Esophagus muscularis mucosa (tissue), 4 donors: ENCODE data around the gene FGD2.

Source experiments
- EP300 ChIP-seq: sonication (generic); formaldehyde crosslinking; IDR thresholded peaks from one replicate; pipeline ENCODE4 v1.6.1; 2017; ENCODE audit warnings: antibody characterized with exemption
- POLR2AphosphoS5 ChIP-seq, 2 donors: sonication (generic); formaldehyde crosslinking; IDR thresholded peaks; one replicate each; pipeline ENCODE4 v1.6.1; 2017; ENCODE audit warnings: antibody characterized with exemption in 2 of 2
- TF ChIP-seq, protein P1 (sequence below), 3 experiments: fragments of 200-600 bp in 2 of 3; fragments of 450-650 bp in 1 of 3; sonication (generic) in 2 of 3; IDR thresholded peaks; one replicate each; pipeline ENCODE4 v1.5.1; 2017 to 2019; ENCODE audit warnings: antibody characterized with exemption in 3 of 3, mild to moderate bottlenecking in 2 of 3, moderate library complexity in 1 of 3

DNA sequence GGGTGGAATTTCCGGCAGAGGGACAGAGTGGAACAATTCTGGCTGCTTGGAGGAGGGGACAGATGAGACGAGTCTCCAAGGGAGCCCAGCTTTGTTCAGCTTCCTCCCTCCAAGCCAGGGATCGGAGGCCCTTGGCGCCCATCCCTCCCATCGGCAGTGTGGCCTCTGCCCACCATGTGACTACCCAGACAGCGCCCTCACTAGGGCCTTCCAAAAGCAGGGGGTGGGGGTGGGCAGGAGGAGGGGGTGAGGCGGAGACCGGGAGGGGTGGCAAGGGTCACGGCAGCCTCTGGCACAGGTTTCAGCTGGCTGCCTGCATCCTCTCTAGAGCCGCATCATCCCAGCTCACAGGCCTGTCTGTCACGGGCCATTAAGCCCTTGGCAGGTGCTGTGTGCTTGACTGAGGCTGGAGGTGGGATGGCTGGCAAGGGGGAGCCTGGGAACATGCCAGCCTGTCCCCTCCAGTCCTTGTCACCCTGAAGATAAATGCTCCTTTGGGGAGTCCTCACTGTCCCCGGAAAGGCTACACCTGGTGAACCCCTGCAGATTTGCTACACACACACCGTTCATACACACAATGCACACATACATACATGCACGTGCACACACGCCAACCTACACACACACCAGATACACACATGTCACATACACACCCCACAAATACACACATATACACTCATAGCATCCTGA lies 6.2 kb upstream of the FGD2 start:
- TF ChIP-seq, protein P1, sequence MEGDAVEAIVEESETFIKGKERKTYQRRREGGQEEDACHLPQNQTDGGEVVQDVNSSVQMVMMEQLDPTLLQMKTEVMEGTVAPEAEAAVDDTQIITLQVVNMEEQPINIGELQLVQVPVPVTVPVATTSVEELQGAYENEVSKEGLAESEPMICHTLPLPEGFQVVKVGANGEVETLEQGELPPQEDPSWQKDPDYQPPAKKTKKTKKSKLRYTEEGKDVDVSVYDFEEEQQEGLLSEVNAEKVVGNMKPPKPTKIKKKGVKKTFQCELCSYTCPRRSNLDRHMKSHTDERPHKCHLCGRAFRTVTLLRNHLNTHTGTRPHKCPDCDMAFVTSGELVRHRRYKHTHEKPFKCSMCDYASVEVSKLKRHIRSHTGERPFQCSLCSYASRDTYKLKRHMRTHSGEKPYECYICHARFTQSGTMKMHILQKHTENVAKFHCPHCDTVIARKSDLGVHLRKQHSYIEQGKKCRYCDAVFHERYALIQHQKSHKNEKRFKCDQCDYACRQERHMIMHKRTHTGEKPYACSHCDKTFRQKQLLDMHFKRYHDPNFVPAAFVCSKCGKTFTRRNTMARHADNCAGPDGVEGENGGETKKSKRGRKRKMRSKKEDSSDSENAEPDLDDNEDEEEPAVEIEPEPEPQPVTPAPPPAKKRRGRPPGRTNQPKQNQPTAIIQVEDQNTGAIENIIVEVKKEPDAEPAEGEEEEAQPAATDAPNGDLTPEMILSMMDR (IDR thresholded peaks at IDR 0.05), result no peak
- TF ChIP-seq EP300 (no peak), POLR2AphosphoS5 (IDR thresholded peaks at IDR 0.05) (no peak)
